ENCODE data around the gene MDFI.

MDFI gene

GRCh38 chr6:41638002-41638934 lies at the start of gene MDFI:
TSS of gene MDFI (plus strand) at chr6:41638468. CDS start at chr6:41638750, 282 bp downstream.
- no peaks in the 10 kb centered on the region for H3K9me3 Mint-ChIP-seq
- peaks cover 75% of the 10 kb centered on the region for H3K4me1 Mint-ChIP-seq
- H3K36me3 Mint-ChIP-seq (ENCODE audit: low read depth): peaks cover 21% of the 10 kb centered on the region
- peak within 1 kb of the TSS; percentile 91 to 97 (median 93) for H3K4me3 Mint-ChIP-seq
- H3K27me3 Mint-ChIP-seq (ENCODE audit: low read depth): peaks cover 37% of the 10 kb centered on the region
- TF ChIP-seq CTCF (IDR thresholded peaks at IDR 0.05; ENCODE audit: unreplicated experiment in 3 of 3): no peak
- peak within 1 kb of the TSS; percentile 97 to 100 (median 99) for H3K27ac Mint-ChIP-seq

GRCh38 chr6:41589223-41589622 lies 49.0 kb upstream of the MDFI start:
- no peak for TF ChIP-seq CTCF (IDR thresholded peaks at IDR 0.05; ENCODE audit: unreplicated experiment in 3 of 3)
- no peak overlapping the region for H3K27ac Mint-ChIP-seq
- peaks cover 59% of the 10 kb centered on the region for H3K36me3 Mint-ChIP-seq (ENCODE audit: low read depth)
- peaks cover 8% of the 10 kb centered on the region for H3K27me3 Mint-ChIP-seq (ENCODE audit: low read depth)
- H3K4me1 Mint-ChIP-seq: peaks cover 25% of the 10 kb centered on the region
- H3K9me3 Mint-ChIP-seq: no peaks in the 10 kb centered on the region
- no peak overlapping the region for H3K4me3 Mint-ChIP-seq

GRCh38 chr6:41589636-41590622 lies 48.3 kb upstream of the MDFI start:
- Mint-ChIP-seq H3K4me3 (no peak overlapping the region), H3K36me3 (ENCODE audit: low read depth) (peaks cover 62% of the 10 kb centered on the region), H3K9me3 (no peaks in the 10 kb centered on the region), H3K27me3 (ENCODE audit: low read depth) (peaks cover 8% of the 10 kb centered on the region), H3K27ac (peak overlapping the region in 1 of 3 experiments; percentile 9), H3K4me1 (peaks cover 21% of the 10 kb centered on the region)
- no peak for TF ChIP-seq CTCF (IDR thresholded peaks at IDR 0.05; ENCODE audit: unreplicated experiment in 3 of 3)

- no peak overlapping the region for H3K27ac Mint-ChIP-seq
- H3K36me3 Mint-ChIP-seq (ENCODE audit: low read depth): peaks cover 58% of the 10 kb centered on the region
- no peak overlapping the region for H3K4me3 Mint-ChIP-seq
- H3K9me3 Mint-ChIP-seq: no peaks in the 10 kb centered on the region
- TF ChIP-seq CTCF (IDR thresholded peaks at IDR 0.05; ENCODE audit: unreplicated experiment in 3 of 3): no peak
- H3K4me1 Mint-ChIP-seq: peaks cover 13% of the 10 kb centered on the region
- peaks cover 3% of the 10 kb centered on the region for H3K27me3 Mint-ChIP-seq (ENCODE audit: low read depth)
Measured at GRCh38 chr6:41591122-41591521, 47.1 kb upstream of the MDFI start.

- H3K4me1 Mint-ChIP-seq: peaks cover 8% of the 10 kb centered on the region
- no peaks in the 10 kb centered on the region for H3K9me3 Mint-ChIP-seq
- peaks cover 63% of the 10 kb centered on the region for H3K36me3 Mint-ChIP-seq (ENCODE audit: low read depth)
- peak; percentile 87 to 90 (median 88) for TF ChIP-seq CTCF (IDR thresholded peaks at IDR 0.05; ENCODE audit: unreplicated experiment in 3 of 3)
- no peak overlapping the region for H3K27ac Mint-ChIP-seq
- no peaks in the 10 kb centered on the region for H3K27me3 Mint-ChIP-seq (ENCODE audit: low read depth)
- H3K4me3 Mint-ChIP-seq: no peak overlapping the region
Measured at GRCh38 chr6:41591859-41592502, 46.3 kb upstream of the MDFI start.

Measured in nephron (organoid).